Measurements from ENCODE around the gene IFI35. TPM values are rescaled to one million over a fixed set of nuclear protein-coding genes. Genes with fewer than 3 reads are reported as not detected.
"Not testable (repeated sequence)": the region's sequence is repeated elsewhere in the genome, so short reads cannot be mapped to it uniquely, and the experiment has no call there.

The IFI35 gene
- total RNA-seq, 2 experiments from 2014 or later, result 6.3 to 8.6 TPM

DNA sequence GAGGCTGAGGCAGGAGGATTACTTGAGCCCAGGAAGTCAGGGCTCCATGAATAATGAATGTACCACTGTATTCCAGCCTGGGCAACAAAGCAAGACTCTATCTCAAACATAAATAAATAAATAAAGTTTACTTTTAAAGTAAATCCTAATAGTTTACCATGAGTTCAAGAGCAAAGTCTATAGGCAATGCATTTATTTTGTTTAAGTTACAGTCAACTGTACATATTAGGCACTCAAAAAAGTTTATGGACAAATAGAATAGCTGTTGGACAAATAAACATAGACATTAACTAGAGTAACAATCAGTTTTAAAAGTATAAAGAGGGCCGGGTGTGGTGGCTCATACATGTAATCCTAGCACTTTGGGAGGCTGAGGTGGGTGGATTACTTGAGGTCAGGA lies 38.7 kb upstream of the IFI35 start:
- H4K20me1 ChIP-seq (ENCODE audit: insufficient read depth, low read length), result no peaks in the 10 kb centered on the region
- H3K9me3 ChIP-seq (ENCODE audit: low read length), result no peaks in the 10 kb centered on the region
- H2AFZ ChIP-seq (ENCODE audit: low read length), result no peak overlapping the region
- H3K27ac ChIP-seq (ENCODE audit: low read depth, low read length, poor library complexity, severe bottlenecking), result no peak overlapping the region
- no peak overlapping the region for H3K4me3 ChIP-seq (ENCODE audit: low read depth, low read length, poor library complexity, severe bottlenecking)
- no peaks in the 10 kb centered on the region for H3K36me3 ChIP-seq (ENCODE audit: insufficient read depth, low read length)
- intact Hi-C loops (cut with micrococcal nuclease; ENCODE audit: unreplicated experiment), result no loop called here
- no peak overlapping the region for H3K4me2 ChIP-seq (ENCODE audit: low read length)
- peaks cover 14% of the 10 kb centered on the region; the same call in 1 of the 2 replicates for H3K79me2 ChIP-seq (ENCODE audit: insufficient read depth, low read depth, low read length)
- ChIA-PET POLR2A (interaction anchor here (0.8 to 1.5 kb wide), 4 partner anchors 12 to 144 kb away, joined by 3 to 5 read pairs (median 3); partner anchors contain the start of genes BECN1 and PTGES3L), CTCF (ENCODE audit: unreplicated experiment) (no interaction called here)
- TF ChIP-seq EZH2phosphoT487 (IDR thresholded peaks at IDR 0.05; ENCODE audit: borderline replicate concordance, low read depth, low read length), result no peak
- TF ChIP-seq CTCF (conservative IDR thresholded peaks at IDR 0.05; ENCODE audit: low read length), result no peak
- DNase-seq (ENCODE audit: low spot score), result no peak
- peaks cover 27% of the 10 kb centered on the region for H3K4me1 ChIP-seq (ENCODE audit: insufficient read depth, low read length, poor library complexity, severe bottlenecking)
- no TSS peak for BruUV-seq (replicated peaks)
- H3K9me2 ChIP-seq (ENCODE audit: insufficient read depth, low read length), result no peaks in the 10 kb centered on the region

- Histone ChIP-seq H4K20me1 (ENCODE audit: insufficient read depth, low read length) (no peaks in the 10 kb centered on the region), H3K9me2 (ENCODE audit: insufficient read depth, low read length) (no peaks in the 10 kb centered on the region), H3K4me2 (ENCODE audit: low read length) (peak overlapping the region; percentile 9; the same call in 1 of the 2 replicates), H3K36me3 (ENCODE audit: insufficient read depth, low read length) (no peaks in the 10 kb centered on the region), H3K27ac (ENCODE audit: low read depth, low read length, poor library complexity, severe bottlenecking) (peak overlapping the region; percentile 7), H3K4me1 (ENCODE audit: insufficient read depth, low read length, poor library complexity, severe bottlenecking) (peaks cover 16% of the 10 kb centered on the region), H3K4me3 (ENCODE audit: low read depth, low read length, poor library complexity, severe bottlenecking) (no peak overlapping the region), H3K79me2 (ENCODE audit: insufficient read depth, low read depth, low read length) (0 out of 2 replicates have a peak, but pooled peaks cover 4% of the 10 kb centered on the region), H2AFZ (ENCODE audit: low read length) (peak overlapping the region; percentile 50), H3K9me3 (ENCODE audit: low read length) (no peaks in the 10 kb centered on the region)
- POLR2A ChIA-PET, result interaction anchor here (0.6 to 1.5 kb wide), 6 partner anchors 11 to 231 kb away, joined by 3 to 5 read pairs (median 4); partner anchors contain the start of genes BECN1 and PTGES3L
- BruUV-seq (replicated peaks), result no TSS peak
- intact Hi-C loops (cut with micrococcal nuclease; ENCODE audit: unreplicated experiment), result no loop called here
- peak; percentile 25 for DNase-seq (ENCODE audit: low spot score)
- CTCF ChIA-PET (ENCODE audit: unreplicated experiment), result no interaction called here
- TF ChIP-seq CTCF (conservative IDR thresholded peaks at IDR 0.05; ENCODE audit: low read length) (no peak), EZH2phosphoT487 (IDR thresholded peaks at IDR 0.05; ENCODE audit: borderline replicate concordance, low read depth, low read length) (no peak)
Observed at GRCh38 chr17:42969001-42969581, 37.5 kb upstream of the IFI35 start.

DNA sequence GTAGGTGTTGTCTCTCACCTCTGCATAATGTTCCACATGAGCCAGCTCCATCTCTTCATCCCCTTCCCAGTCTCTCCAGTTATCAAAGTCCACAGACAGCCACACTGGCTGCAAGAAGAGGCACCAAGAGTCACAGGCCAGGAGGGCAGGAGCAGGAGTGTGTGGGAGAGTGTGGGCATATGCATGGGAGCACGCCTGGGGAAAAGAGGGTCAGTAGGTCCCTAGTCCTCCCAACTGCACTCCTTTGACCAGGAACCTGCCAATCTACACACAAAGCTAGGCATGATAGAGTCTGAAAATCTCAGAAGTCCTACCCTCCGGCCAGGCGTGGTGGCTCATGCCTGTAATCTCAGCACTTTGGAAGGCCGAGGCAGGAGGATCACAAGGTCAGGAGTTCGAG lies 35.0 kb upstream of the IFI35 start:
- intact Hi-C loops (cut with micrococcal nuclease; ENCODE audit: unreplicated experiment), result no loop called here
- H4K20me1 ChIP-seq (ENCODE audit: insufficient read depth, low read length), result no peaks in the 10 kb centered on the region
- H3K9me2 ChIP-seq (ENCODE audit: insufficient read depth, low read length), result no peaks in the 10 kb centered on the region
- no peak for TF ChIP-seq CTCF (conservative IDR thresholded peaks at IDR 0.05; ENCODE audit: low read length)
- no peak for TF ChIP-seq EZH2phosphoT487 (IDR thresholded peaks at IDR 0.05; ENCODE audit: borderline replicate concordance, low read depth, low read length)
- ChIA-PET CTCF (ENCODE audit: unreplicated experiment) (no interaction called here), POLR2A (interaction anchor here (0.7 kb wide), 1 partner anchor 33 kb away, joined by 5 read pairs; no protein-coding TSS in a partner anchor)
- H3K36me3 ChIP-seq (ENCODE audit: insufficient read depth, low read length), result no peaks in the 10 kb centered on the region
- no peak overlapping the region for H3K4me3 ChIP-seq (ENCODE audit: low read depth, low read length, poor library complexity, severe bottlenecking)
- H3K27ac ChIP-seq (ENCODE audit: low read depth, low read length, poor library complexity, severe bottlenecking), result no peak overlapping the region
- no TSS peak for BruUV-seq (replicated peaks)
- peaks cover 19% of the 10 kb centered on the region for H3K4me1 ChIP-seq (ENCODE audit: insufficient read depth, low read length, poor library complexity, severe bottlenecking)
- DNase-seq (ENCODE audit: low spot score), result no peak
- no peaks in the 10 kb centered on the region for H3K79me2 ChIP-seq (ENCODE audit: insufficient read depth, low read depth, low read length)
- H3K4me2 ChIP-seq (ENCODE audit: low read length), result no peak overlapping the region
- H3K9me3 ChIP-seq (ENCODE audit: low read length), result no peaks in the 10 kb centered on the region
- no peak overlapping the region for H2AFZ ChIP-seq (ENCODE audit: low read length)

- BruUV-seq (replicated peaks); CTCF ChIA-PET (ENCODE audit: unreplicated experiment); H4K20me1 ChIP-seq (ENCODE audit: insufficient read depth, low read length); POLR2A ChIA-PET; H3K9me2 ChIP-seq (ENCODE audit: insufficient read depth, low read length); H3K4me3 ChIP-seq (ENCODE audit: low read depth, low read length, poor library complexity, severe bottlenecking); H3K27ac ChIP-seq (ENCODE audit: low read depth, low read length, poor library complexity, severe bottlenecking); H2AFZ ChIP-seq (ENCODE audit: low read length); H3K79me2 ChIP-seq (ENCODE audit: insufficient read depth, low read depth, low read length); H3K9me3 ChIP-seq (ENCODE audit: low read length); intact Hi-C loops (cut with micrococcal nuclease; ENCODE audit: unreplicated experiment); DNase-seq (ENCODE audit: low spot score); H3K36me3 ChIP-seq (ENCODE audit: insufficient read depth, low read length); H3K4me2 ChIP-seq (ENCODE audit: low read length): not testable (repeated sequence)
- peaks cover 18% of the 10 kb centered on the region for H3K4me1 ChIP-seq (ENCODE audit: insufficient read depth, low read length, poor library complexity, severe bottlenecking)
Observed at GRCh38 chr17:42973323-42973722, 33.3 kb upstream of the IFI35 start.
